Mesodermal cell (in vitro differentiated cells): Measurements from ENCODE around the gene KDM2B.

Experiments used
- H3K27ac ChIP-seq: 2 replicates; pipeline ENCODE4 v1.7.0; 2013; ENCODE audit warnings: mild to moderate bottlenecking, low read depth, low read length, moderate library complexity; ENCODE audit not compliant: severe bottlenecking
- H3K36me3 ChIP-seq: 2 replicates; pipeline ENCODE4 v1.7.1; 2013; ENCODE audit warnings: mild to moderate bottlenecking, low read length, moderate library complexity; ENCODE audit not compliant: control insufficient read depth, insufficient read depth
- H3K4me1 ChIP-seq: one replicate; pipeline ENCODE4 v1.7.1; 2013; ENCODE audit warnings: mild to moderate bottlenecking, low read length; ENCODE audit not compliant: insufficient read depth, control insufficient read depth, poor library complexity, severe bottlenecking
- H3K4me3 ChIP-seq: 2 replicates; pipeline ENCODE4 v1.7.0; 2013; ENCODE audit warnings: low read length, control low read depth, mild to moderate bottlenecking; ENCODE audit not compliant: insufficient read depth, poor library complexity, severe bottlenecking; ENCODE audit errors: extremely low read depth
- H3K9me3 ChIP-seq: 2 replicates; pipeline ENCODE4 v1.7.1; 2013; ENCODE audit warnings: mild to moderate bottlenecking, low read length, moderate library complexity; ENCODE audit not compliant: control insufficient read depth
- WGBS, 2 experiments: methylation state at CpG; one replicate each; pipeline ENCODE4 v1.1.5; 2013; ENCODE audit warnings: missing lambda C conversion rate in 2 of 2; ENCODE audit not compliant: insufficient coverage in 2 of 2; 5-methylcytosine and 5-hydroxymethylcytosine counted together

The KDM2B gene

DNA sequence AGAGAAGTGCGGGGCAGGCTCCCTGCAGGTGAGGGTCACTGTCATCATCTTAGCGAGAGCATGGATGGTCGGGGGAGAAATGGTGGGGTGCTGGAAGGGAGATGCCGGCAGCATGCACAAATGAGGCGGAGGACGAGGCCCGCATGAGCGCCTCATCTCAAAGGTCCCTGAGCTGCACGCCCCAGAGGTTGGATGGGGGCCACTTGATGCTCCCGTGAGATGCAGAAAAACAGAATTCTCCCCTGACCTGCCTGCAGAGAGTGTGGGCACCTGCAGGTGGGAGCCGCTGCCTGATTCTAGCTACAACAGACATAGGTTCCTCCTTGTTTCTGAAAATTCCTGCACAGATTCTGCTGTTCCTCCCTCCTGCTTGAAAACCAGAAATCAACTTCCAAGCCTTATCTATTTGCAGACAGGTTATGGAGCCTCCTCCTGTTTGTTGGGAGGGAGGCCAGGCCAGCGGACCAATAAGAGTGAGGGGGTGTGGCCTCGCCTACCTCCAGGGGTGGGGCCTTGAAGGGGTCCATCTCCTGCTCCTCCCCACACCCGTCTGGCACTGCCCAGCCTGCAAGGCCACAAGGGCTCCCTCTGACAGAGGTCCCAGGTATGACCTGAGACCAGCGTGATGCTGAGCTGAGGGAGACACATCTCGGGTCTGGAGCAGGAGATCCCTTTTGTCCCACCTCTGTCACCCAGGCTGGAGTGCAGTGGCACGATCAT lies 67.2 kb downstream of the KDM2B start:
- WGBS, 2 experiments, result 85 to 89% methylated on average over 14 to 16 of the region's 17 CpGs
- no peaks in the 10 kb centered on the region for H3K9me3 ChIP-seq
- H3K4me1 ChIP-seq, result no peaks in the 10 kb centered on the region
- no peak overlapping the region for H3K4me3 ChIP-seq
- H3K27ac ChIP-seq, result no peak overlapping the region
- peaks cover 69% of the 10 kb centered on the region for H3K36me3 ChIP-seq

DNA sequence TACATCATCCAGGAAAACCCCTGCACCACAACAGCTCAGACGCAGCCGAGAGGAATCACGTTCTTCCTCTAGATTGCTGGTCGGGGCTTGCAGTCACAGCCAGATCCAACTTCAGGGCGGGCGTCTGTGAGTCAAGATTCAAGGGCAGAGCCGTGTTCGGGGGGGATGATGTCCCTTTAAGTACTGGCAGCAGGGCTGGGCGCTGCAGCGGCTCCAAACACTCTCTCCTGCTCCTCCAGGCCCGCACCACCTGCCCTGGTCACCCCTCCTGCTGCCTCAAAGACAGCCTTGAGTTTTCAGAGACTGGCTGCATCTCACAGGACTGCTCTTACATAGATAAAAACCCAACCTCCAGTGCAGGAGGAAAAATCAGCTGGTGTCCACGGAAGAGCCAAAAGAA lies 68.3 kb downstream of the KDM2B start:
- Histone ChIP-seq H3K9me3 (no peaks in the 10 kb centered on the region), H3K27ac (no peak overlapping the region), H3K4me3 (no peak overlapping the region), H3K36me3 (peaks cover 70% of the 10 kb centered on the region), H3K4me1 (no peaks in the 10 kb centered on the region)
- 93 to 98% methylated on average over 11 to 12 of the region's 12 CpGs for WGBS, 2 experiments

DNA sequence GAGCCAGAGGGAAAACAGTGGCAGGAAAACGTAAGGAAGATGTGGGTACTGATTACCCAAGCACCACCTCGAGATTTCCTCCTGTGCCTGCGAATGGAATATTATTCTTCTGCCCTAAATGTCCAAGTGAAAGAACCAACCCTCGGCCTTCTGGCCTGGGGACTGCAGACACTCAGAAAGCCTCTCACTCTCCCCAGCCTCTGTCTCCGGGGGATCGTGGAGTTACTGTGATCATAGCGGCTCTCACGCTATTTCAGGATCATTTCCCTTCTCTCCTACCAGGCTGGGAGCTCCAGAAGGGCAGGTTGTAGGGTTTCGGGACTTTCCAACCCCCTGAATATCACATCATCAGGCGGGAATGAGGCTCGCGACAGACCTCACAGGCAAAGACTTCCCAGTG lies 68.9 kb downstream of the KDM2B start:
- WGBS, 2 experiments, result 97 to 99% methylated on average over 7 to 12 of the region's 12 CpGs
- Histone ChIP-seq H3K4me1 (no peaks in the 10 kb centered on the region), H3K27ac (no peak overlapping the region), H3K4me3 (no peak overlapping the region), H3K36me3 (peaks cover 74% of the 10 kb centered on the region), H3K9me3 (no peaks in the 10 kb centered on the region)

DNA sequence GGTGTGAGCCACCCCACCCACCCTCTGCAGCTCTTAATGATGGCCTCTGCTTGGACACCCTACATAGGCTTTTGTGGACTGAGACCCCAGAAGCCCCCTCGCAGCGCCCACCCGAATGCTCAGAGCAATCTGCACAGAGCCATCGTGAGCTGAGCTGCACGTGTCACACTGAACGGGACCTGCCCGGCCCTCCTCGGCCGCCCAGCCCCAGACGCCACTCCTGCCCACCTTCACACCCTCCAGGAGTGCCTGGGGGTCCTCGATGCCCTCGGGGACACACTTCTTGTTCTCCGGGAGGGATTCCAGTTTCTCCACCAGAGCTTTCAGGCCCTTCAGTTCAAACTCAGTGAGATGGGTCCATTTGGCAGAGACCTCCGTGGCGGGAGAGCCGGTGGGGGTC lies 71.5 kb downstream of the KDM2B start:
- H3K4me1 ChIP-seq, result no peaks in the 10 kb centered on the region
- no peak overlapping the region for H3K27ac ChIP-seq
- H3K4me3 ChIP-seq, result no peak overlapping the region
- H3K9me3 ChIP-seq, result no peaks in the 10 kb centered on the region
- WGBS, 2 experiments, result 96 to 98% methylated on average over 12 to 16 of the region's 16 CpGs
- H3K36me3 ChIP-seq, result peaks cover 73% of the 10 kb centered on the region

DNA sequence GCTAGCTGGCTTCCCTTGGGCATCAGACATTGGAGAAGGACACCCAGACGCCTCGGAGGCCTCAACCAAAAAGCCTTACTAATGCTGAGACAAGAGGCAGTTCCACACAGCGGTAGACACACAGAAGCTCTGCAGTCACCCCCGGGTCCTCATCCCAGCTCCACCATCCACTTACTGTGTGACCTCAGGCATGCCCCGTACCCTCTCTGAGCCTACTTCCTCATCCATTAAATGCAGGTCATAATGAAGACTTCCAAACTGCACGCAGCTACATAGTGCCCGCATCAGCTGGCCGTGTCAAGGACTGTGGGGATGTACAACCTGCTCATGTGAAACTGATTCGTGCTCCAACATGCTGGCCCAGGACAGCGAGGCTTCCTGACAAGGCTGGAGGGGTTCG lies 72.3 kb downstream of the KDM2B start:
- Histone ChIP-seq H3K9me3 (no peaks in the 10 kb centered on the region), H3K4me1 (no peaks in the 10 kb centered on the region), H3K27ac (no peak overlapping the region), H3K4me3 (no peak overlapping the region), H3K36me3 (peaks cover 79% of the 10 kb centered on the region)
- 95 to 98% methylated on average over 11 of the region's 11 CpGs for WGBS, 2 experiments

DNA sequence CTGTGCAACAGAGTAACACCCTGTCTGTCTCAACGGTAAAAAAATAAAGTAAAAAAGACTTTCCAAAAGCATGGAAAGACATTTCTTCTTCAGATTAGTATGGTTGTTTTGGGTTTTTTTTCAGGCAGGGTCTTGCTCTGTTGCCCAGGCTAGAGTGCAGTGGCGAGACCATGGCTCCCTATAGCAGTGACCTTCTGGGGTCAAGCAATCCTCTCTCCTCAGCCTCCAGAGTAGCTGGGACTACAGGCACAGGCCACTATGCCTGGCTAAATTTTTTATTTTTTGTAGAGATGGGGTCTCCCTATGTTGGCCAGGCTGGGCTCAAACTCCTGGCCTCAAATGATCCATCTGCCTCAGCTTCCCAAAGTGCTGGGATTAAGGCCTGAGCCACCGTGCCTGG lies 72.8 kb downstream of the KDM2B start:
- H3K9me3 ChIP-seq, result no peaks in the 10 kb centered on the region
- no peak overlapping the region for H3K27ac ChIP-seq
- H3K36me3 ChIP-seq, result peaks cover 75% of the 10 kb centered on the region
- H3K4me1 ChIP-seq, result no peaks in the 10 kb centered on the region
- WGBS, 2 experiments, result 100% methylated on average over 1 to 2 of the region's 3 CpGs
- no peak overlapping the region for H3K4me3 ChIP-seq

DNA sequence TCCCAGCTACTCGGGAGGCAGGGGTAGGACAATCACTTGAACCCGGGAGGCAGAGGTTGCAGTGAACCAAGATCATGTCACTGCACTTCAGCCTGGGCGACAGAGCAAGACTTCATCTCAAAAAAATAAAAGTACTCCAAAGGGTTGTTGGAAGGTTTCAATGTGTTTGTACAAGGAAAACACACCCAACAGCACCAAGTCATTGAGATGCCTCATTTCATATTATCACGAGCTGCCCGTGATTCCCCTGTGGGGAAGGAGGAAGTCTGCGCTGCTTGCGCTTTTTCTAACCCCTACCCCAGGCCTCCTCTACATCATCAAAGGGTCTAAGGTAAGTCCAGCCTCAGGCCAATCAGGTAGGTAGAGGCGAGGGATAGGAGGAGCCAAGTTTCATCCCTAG lies 73.6 kb downstream of the KDM2B start:
- H3K4me1 ChIP-seq, result no peaks in the 10 kb centered on the region
- no peaks in the 10 kb centered on the region for H3K9me3 ChIP-seq
- H3K4me3 ChIP-seq, result no peak overlapping the region
- 92 to 100% methylated on average over 2 to 3 of the region's 8 CpGs for WGBS, 2 experiments
- H3K27ac ChIP-seq, result no peak overlapping the region
- peaks cover 73% of the 10 kb centered on the region for H3K36me3 ChIP-seq

DNA sequence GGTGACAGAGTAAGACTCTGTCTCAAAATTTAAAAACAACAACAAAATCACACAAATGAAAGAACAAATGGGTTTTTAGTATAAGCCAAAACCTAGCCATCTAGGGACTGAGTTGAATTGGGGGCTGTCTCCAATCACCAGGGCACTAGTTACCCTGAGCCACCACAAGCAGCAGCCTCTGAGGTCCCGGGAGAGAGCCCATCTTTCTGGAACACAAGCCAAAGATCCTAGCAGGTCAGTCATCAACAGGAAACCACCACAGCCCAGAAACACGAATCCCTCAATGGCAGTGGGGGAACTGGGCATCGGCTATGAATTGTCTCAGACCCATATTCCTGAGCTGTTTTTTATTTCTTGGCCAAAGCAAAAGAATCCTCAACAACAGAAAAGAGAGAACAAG lies 75.3 kb downstream of the KDM2B start:
- H3K4me1 ChIP-seq, result no peaks in the 10 kb centered on the region
- H3K36me3 ChIP-seq, result peaks cover 66% of the 10 kb centered on the region
- WGBS, 2 experiments, result 93 to 100% methylated on average over 3 of the region's 3 CpGs
- H3K27ac ChIP-seq, result no peak overlapping the region
- H3K4me3 ChIP-seq, result no peak overlapping the region
- H3K9me3 ChIP-seq, result no peaks in the 10 kb centered on the region

DNA sequence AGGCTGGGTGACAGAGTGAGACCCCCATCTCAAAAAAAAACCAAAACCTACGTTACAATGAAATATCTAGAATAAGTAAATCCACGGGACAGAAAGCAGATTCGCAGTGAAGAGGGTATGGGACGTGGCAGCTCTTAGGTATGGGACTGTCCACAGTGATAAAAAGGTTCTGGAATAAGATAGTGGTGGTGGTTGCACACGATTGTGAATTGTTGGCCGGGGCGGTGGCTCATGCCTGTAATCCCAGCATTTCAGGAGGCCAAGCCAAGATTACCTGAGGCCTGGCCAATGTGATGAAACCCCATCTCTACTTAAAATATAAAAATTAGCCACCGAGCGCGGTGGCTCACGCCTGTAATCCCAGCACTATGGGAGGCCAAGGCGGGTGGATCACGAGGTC lies 76.3 kb downstream of the KDM2B start:
- peaks cover 56% of the 10 kb centered on the region for H3K36me3 ChIP-seq
- H3K9me3 ChIP-seq, result no peaks in the 10 kb centered on the region
- whole genome bisulfite sequencing, 2 experiments, result 97 to 98% methylated on average over 6 to 10 of the region's 13 CpGs
- H3K4me1 ChIP-seq, result no peaks in the 10 kb centered on the region
- no peak overlapping the region for H3K4me3 ChIP-seq
- no peak overlapping the region for H3K27ac ChIP-seq

DNA sequence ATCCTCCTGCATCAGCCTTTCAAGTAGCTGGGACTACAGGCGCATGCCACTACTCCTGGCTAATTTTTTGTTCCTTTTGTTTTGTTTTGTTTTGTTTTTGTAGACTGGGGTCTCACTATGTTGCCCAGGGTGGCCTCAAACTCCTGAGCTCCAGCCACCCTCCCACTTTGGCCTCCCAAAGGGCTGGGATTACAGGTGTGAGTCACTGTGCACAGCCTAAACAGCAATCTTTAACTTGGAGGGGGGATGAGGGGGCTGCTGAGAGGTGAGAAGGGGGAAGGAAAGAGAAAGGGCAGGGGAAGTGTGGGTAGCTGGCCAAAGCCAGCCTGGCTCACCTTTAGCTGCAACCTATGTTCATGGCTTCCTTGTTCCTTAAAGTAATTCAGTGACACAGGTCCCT lies 77.4 kb downstream of the KDM2B start:
- Histone ChIP-seq H3K4me3 (no peak overlapping the region), H3K9me3 (no peaks in the 10 kb centered on the region), H3K27ac (no peak overlapping the region), H3K4me1 (no peaks in the 10 kb centered on the region), H3K36me3 (peaks cover 46% of the 10 kb centered on the region)
- no CpG with 5 or more reads among the region's 1 CpG for WGBS, 2 experiments

DNA sequence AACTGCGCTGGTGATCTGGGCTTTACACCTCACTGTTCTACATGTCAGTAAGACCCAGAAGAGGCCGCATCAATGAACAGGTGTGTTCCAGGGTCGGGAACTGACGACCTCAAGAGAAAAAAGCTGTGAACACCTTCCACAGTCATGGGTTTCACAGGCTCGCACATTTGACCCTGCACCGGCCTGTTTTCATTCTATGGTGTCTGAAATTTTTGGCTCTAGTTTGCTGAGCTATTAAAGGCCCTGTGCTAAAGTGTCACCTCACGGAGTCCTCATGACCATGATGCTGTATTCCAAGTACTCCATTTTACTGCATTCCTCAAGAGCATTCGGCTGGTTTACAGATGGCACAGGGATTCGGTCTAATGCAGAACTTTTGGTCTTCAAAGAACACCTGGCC lies 78.9 kb downstream of the KDM2B start:
- H3K9me3 ChIP-seq, result no peaks in the 10 kb centered on the region
- H3K27ac ChIP-seq, result no peak overlapping the region
- H3K4me1 ChIP-seq, result no peaks in the 10 kb centered on the region
- peaks cover 42% of the 10 kb centered on the region for H3K36me3 ChIP-seq
- H3K4me3 ChIP-seq, result no peak overlapping the region
- 94 to 97% methylated on average over 5 to 9 of the region's 9 CpGs for WGBS, 2 experiments
